Stimulated activated CD4-positive, alpha-beta T cell treated with anti-CD3 and anti-CD28 coated beads, Interleukin-2, amount 100 ng/mL, for 24 hours (primary cell): Measurements from ENCODE around the gene KRT4.
"Not testable (repeated sequence)": the region's sequence is repeated elsewhere in the genome, so short reads cannot be mapped to it uniquely, and the experiment has no call there.

Experiments
- DNase-seq, 2 donors: peaks; one replicate each; pipeline ENCODE4 v3.0.0-alpha.2; 2020

The KRT4 gene

DNA sequence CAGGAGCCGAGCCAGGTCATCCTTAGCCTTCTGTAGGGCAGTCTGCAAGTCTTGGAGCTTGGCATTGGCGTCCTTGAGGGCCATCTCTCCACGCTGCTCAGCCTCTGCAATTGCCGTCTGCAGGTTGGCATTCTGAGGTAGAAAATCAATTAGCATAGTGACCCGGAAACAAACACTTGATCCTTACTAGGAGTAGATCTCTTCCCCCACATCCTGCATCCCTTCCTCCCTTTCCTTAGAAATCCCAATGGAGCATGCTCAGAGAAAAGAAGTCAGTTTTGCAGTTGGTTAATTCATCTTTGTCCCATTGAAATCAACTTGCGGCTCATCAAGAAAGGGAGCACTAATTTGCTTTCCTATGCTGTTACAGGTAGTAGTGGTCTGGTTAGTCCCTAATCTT, 42.8 kb downstream of the KRT4 start:
- DNase-seq, result no peak

DNA sequence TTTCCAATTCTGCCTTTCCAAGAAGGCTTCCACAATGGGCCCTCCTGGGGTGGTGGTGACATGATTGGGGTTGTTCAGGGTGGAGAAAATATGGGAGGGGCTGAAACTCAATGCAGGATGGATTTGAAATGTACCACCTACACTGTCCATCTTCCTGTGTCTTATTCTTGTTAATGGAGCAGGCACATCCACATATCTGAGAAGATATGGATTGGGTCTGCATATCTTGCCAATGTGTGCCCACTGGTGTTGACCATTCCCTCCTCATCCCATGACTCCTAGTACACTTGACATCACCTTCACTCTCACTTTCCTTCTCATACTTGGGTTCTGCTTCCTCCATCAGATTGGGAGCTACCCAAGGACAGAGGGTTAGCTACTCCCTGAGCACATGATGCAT, 44.0 kb downstream of the KRT4 start:
- DNase-seq, result no peak

DNA sequence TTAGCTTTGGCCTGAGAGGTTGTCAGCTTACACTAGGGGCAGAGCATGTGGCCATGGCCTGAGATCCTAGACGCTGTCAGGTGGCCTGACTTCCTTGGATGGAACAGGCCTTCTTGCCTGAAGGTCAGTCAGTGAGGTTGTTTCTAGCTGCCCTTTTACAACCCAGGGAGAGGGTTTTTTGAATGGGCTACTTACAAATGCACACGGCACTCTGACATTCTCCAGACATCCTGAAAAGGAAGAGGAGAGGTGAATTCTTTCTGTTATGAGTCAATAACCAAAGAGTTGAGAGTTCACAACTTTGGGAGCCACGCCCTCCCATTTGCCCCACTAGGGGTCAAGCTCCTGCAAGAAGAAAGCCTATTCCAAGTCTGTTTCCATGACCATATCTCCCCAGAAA, 44.6 kb downstream of the KRT4 start:
- no peak for DNase-seq

DNA sequence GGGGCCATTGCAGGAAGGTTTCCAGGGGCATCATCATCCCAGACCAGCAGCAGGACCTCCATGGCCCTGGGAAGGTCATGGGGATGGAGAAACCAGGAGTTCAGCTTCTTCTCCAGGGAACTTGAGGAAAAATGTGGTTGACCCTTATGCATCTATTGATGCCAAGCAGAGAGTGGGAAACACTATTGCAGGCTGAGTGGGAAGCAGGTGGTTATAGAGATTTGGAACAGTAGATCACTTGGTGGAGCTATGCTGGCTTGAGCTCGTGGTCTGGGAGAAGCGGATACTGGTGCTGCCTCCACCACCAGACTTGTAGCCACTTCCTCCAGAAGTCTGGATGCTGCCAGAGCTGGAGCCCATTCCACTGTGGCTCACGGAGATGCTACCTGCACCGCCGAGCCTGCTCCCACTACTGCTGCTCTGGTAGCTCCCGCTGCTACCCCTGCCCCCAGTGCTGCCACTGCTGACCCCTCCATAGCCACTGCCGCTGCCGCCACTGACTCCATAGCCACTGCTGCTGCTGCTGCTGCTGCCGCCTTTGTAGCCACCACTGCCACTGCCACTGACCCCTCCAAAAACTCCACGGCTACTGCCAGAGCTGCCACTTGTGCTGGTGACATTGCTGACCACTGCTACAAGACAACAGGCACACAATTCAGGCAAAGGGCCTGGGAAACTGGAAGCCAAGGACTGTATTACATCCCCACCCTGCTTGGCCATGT, 45.3 kb downstream of the KRT4 start:
- DNase-seq, result no peak

DNA sequence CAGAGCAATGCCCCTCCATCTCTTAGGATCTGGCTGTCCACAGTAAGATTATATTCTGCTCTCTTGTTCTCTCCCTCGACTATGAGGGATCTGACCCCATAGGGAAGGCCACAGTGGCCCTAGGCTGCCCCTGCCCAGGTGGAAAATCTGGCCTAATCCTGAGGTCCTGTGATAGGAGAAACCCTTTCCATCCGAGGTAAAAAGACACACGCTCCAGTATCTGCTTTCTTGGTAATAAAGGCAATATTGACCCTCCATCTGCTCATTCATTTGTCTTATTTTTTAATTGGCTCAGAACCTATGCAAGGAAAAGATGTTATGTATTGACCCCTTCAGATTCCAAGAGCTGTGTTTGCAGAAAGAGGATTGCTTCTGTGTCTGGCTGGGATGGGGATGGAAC, 46.5 kb downstream of the KRT4 start:
- DNase-seq, result no peak

DNA sequence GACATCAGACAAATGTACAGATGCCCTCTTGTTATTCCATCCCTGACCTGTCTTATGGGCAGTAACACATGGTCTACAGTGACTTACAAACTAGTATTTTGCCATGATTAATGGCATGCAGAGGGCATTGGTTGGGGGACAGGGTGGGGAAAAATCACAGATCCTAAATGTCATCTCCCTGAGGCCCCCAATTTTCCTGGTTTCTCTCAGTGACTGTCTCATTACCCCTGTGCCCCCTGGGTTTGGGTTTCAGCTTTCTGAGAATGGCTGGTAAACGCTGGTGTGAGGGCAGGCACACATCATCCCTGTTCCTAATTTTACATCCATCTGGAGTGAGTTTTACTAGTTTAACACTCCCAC, 46.9 kb downstream of the KRT4 start:
- DNase-seq, result no peak

DNA sequence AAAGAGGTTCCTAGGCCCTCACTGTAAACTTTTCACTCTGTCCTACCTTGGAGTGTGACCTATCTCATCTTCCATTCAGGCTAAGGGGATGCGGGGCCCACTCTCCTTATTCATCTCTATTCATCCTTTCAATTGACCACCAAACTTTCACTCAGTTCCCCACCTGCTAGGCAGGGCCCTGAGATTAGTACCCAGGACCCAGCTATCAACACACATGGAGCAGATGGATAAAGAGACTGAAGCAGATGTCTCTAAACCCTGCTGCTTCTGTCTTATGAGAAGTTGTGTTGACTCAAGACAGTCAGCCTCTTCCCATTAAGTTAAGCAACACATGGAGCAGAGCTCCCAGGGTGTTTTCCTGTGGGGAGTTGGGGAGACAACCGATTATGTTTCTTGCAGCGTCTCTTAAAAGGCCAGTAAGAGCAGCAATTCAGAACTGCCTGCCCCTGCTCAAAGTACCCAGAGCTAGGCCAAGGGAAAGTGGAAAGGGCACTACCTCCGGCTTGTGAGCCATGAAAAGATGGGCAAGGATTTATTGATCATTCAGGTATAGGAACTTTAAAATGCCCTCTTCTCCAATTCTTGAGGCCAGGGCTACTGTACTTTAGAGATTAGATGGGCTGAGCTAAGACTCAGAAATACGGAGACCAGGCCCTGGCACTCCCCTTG, 47.4 kb downstream of the KRT4 start:
- DNase-seq, result no peak

DNA sequence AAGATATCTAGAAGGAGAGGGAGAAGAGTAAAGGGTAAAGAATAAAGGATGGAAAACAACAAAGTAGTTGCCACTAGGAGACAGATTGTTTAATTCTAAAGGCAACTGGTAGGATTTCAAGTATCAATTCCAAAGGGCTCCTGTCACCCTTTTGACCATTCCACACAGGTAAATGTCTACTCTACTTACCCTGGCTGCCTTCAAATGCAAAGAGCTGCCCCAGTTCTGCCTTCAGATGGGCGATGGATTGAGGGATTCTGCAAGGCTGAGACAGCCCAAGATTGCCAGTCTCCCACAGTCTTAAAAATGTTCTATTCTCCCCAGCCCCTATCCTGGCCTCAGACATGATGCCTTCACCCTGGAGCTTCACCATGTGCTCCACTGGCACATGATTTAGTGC, 48.2 kb downstream of the KRT4 start:
- DNase-seq, result no peak

DNA sequence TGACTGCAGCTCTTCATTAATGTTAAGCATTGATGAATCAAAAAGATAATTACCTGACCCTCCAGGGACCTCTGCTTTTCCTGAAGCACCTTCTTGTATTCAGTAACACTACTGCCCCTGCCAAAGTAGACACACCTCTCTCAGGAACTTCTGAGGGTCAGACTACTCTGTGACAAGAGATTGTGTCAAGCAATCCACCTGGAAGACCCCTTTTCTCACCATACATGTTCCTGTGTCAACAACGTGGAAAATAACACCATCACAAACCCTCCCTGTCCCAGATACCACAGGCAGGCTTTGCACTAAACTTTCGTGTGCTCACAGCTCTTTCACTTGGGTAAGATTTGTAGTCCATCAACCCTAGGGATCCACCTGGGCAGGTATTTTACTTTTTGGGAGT, 49.9 kb downstream of the KRT4 start:
- no peak for DNase-seq

DNA sequence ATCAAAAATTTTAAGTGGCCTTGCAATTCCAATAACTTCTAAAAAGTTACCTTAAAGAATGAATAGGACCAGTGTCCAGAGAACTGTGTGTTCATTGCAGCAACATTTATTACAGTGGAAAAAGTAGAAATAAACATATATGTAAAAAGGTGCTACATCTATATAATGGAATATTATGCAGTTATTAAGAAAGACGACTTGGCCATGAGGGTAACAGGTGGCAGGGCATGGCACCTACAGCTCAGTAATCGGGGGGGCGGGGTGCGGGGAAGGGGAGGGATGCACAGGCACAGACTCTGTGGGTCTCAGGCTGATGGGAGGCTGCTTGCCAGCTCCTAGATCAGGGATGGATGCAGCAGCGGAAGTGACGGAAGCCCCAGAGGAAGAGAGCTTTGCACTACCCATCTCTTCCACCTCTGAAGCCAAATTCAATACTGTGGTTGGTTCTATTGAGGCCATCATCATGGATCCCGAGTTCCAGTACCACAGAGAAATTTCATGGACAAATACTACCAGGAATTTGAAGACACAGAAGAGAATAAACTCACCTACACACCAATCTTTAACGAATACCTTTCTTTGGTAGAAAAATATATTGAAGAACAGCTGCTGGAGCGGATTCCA, 50.8 kb downstream of the KRT4 start:
- no peak for DNase-seq

DNA sequence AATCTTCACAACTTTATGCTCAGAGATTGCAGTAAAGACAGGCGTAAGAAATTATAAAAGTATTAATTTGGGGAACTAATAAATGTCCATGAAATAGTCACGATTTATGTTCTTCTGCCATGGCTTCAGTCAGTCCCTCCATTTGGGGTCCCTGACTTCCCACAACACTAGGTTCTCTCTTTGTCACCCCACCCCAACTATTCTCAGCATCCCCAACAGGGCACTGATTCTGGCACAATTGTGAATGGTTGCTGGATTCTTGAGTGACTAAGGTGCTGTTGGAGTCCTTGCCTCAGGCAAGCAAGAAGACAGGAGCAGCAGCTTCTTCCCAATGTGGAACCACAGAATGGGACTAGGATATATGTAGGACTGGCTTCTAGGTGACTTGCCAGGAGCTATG, 52.1 kb downstream of the KRT4 start:
- DNase-seq, result no peak

DNA sequence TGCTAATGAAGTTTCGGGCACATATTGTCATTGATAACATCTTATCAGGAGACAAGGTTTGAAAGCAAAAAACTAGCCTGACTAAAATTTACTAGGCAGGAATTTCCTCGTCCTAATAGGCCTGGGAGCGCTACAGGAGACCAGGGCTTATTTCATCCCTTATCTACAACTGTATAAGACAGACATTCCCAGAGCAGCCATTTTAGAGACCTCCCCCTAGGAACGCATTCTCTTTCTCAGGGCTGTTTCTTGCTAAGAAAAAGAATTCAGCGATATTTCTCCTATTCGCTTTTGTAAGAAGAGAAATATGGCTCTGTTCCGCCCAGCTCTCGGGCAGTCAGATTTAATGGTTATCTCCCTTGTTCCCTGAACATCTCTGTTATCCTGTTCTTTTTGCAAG, 52.7 kb downstream of the KRT4 start:
- DNase-seq, result not testable (repeated sequence)

DNA sequence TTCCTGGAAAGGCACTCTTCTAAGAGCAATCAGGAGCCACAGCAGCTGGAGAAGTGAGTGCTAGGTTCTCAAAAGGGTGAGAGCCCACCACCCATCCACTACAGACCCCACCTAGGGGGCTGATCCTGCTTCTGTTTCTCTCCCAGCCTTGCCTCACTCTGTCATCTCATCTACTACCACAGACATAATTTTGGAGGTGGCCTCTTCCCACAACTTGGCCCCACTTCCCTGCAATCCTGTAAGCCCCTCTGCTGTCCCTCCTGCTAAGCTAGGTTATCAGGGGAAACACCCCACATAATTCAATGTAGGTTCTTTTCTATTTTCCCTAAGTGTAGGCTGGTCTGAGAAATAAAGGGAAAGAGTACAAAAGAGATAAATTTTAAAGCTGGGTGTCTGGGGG, 53.3 kb downstream of the KRT4 start:
- no peak for DNase-seq

DNA sequence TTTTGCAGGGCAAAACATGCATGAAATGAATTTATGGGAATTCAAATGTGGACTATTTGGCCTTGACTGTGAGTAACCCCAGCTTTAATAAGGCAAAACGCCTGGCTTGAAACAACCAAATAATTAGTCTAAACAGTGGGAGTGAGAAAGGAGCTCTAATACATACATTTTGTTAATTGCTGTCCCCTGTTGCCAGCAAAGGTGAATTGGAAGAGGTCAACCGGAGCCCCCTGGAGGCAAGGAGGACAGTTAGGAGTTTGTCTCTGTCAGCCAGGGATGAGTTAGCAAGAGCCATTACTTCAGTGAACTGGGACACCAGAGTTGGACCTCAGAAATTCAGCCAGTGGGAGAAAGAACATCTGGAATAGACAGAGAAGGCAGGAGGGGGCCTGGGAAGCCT, 54.2 kb downstream of the KRT4 start:
- DNase-seq, result no peak

DNA sequence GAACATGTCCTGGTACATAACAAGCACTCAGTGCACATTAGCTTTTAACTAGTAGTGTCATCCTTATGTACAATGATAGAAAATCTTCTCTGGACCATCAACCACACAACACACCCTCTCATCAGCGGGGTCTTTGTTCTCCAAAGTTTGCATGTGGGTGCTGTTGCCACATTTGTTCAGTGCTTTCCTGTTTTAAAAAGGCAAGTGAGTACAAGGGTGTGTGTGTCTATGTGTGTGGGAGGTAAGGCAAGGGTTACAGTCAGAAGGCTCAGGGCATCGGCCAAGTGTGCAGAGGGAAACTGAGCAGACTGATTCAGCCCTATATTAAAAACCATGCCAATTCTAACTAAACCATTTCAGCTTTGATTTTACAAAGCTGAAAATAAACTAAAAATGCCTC, 54.7 kb downstream of the KRT4 start:
- DNase-seq, result no peak

DNA sequence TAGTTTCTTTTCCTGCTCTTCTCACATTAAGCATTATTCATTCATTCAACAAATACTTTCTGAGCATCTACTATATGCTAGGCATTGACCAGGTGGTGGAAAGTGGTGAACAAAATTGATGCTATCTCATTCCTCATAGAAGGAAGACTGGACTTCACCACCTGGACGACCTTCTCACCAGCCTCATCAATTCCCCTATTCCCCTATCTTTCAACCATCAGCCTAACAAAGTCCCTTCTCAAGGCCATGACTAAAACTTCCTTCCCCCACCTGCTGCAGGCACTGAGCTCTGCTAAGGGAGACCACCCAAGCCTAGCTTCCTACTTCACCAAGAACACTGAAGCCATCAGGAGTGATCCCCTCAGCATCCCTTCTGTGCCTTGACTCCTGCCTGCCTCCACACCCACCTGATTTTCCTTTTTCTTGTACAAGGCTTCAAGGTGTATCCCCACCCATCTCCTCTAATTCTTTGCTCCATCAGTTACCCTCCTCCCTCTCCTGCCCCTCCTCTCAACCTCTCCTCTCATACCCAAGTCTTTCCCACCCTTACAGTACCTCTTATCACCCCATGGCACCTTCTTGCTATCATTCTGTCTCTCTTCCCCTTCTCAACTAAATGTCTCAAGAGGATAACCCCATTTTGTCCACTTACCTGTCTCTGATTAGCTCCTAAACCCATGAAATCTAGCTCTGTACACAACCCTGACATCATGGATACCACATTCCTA, 56.3 kb downstream of the KRT4 start:
- DNase-seq, result no peak
